Measurements from ENCODE around the gene XDH. TPM values are rescaled to one million over a fixed set of nuclear protein-coding genes. Genes with fewer than 3 reads are reported as not detected.

XDH gene
- total RNA-seq, 2 donors from 2014 or later = not detected

GRCh38 chr2:31341351-31341750 is 73.2 kb downstream of the XDH start:
- DNase-seq (ENCODE audit: low spot score) = peak; percentile 48
- Histone ChIP-seq H3K27me3 (no peaks in the 10 kb centered on the region), H3K9me3 (no peaks in the 10 kb centered on the region), H3K4me3 (no peak overlapping the region), H3K36me3 (no peaks in the 10 kb centered on the region), H3K27ac (no peak overlapping the region), H3K4me1 (peaks cover 0 to under 1% of the 10 kb centered on the region in 2 donors)
- no peak for TF ChIP-seq CTCF (IDR thresholded peaks at IDR 0.05)

- Histone ChIP-seq H3K4me1 (peaks cover 0 to 6% of the 10 kb centered on the region in 2 donors), H3K36me3 (no peaks in the 10 kb centered on the region), H3K27me3 (no peaks in the 10 kb centered on the region), H3K9me3 (no peaks in the 10 kb centered on the region), H3K4me3 (no peak overlapping the region), H3K27ac (no peak overlapping the region)
- DNase-seq (ENCODE audit: low spot score) = no peak
- TF ChIP-seq CTCF (IDR thresholded peaks at IDR 0.05) = no peak
These were observed 74.8 kb downstream of the XDH start for GRCh38 chr2:31339696-31340095.

- Histone ChIP-seq H3K9me3 (no peaks in the 10 kb centered on the region), H3K27ac (no peak overlapping the region), H3K4me1 (peaks cover 0 to 6% of the 10 kb centered on the region in 2 donors), H3K4me3 (no peak overlapping the region), H3K36me3 (no peaks in the 10 kb centered on the region), H3K27me3 (no peaks in the 10 kb centered on the region)
- no peak for TF ChIP-seq CTCF (IDR thresholded peaks at IDR 0.05)
- DNase-seq (ENCODE audit: low spot score) = no peak
These were observed 76.7 kb downstream of the XDH start for GRCh38 chr2:31337860-31338259.

GRCh38 chr2:31337197-31337596 is 77.3 kb downstream of the XDH start:
- Histone ChIP-seq H3K4me3 (no peak overlapping the region), H3K4me1 (peaks cover 0 to 6% of the 10 kb centered on the region in 2 donors), H3K36me3 (no peaks in the 10 kb centered on the region), H3K27ac (no peak overlapping the region), H3K27me3 (no peaks in the 10 kb centered on the region), H3K9me3 (no peaks in the 10 kb centered on the region)
- DNase-seq (ENCODE audit: low spot score) = no peak
- no peak for TF ChIP-seq CTCF (IDR thresholded peaks at IDR 0.05)

- no peaks in the 10 kb centered on the region for H3K36me3 ChIP-seq
- no peak overlapping the region for H3K27ac ChIP-seq
- peaks cover 0 to 6% of the 10 kb centered on the region in 2 donors for H3K4me1 ChIP-seq
- no peaks in the 10 kb centered on the region for H3K27me3 ChIP-seq
- DNase-seq (ENCODE audit: low spot score) = peak; percentile 44
- no peak for TF ChIP-seq CTCF (IDR thresholded peaks at IDR 0.05)
- H3K9me3 ChIP-seq = no peaks in the 10 kb centered on the region
- H3K4me3 ChIP-seq = no peak overlapping the region
These were observed 78.5 kb downstream of the XDH start for GRCh38 chr2:31335921-31336585.
